ENCODE measurements around the gene DUOX2.
"Not testable (repeated sequence)": the region's sequence is repeated elsewhere in the genome, so short reads cannot be mapped to it uniquely, and the experiment has no call there.

DUOX2 gene

DNA sequence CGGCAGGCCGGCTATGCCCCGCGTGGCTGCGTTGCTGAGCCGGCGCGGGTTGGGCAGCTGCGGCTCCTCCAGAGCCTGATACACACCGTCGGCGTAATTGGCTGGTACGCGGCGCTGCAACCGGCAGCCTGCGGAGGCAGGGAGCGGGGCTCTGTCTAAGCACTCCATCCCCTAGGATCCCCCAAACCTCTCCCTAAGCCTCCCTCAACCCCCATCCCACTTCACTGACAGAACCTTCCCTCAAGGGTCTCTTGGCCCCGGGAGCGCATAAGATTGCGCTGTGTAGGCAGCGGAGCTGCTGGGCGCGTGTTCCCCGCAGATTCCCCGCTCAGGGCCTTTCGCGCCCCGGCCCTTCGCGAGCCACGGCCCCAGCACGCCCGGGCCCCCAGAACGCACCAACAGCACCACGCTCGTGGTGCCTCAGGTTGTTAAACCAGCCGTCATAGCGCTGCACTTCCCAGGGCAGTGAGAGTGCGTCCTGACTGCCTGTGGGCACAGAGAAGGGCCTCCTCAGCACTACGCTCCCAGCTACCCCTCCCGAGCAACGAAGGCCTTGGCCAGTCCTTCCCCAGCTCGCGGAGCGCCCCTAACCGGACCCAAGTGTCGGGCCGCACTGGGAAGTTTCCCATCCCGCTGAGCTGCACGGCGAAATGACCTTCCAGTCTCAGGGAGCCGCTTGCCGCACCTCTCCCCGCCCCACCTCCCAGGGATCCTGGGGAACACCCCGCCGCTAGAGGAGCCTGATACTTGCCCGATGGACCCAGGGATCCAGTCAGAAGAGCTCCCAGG lies 1.2 kb downstream of the DUOX2 start:
- WGBS, 2 experiments = 2% methylated on average over 57 to 58 of the region's 58 CpGs
- no peak overlapping the region for H3K27ac ChIP-seq (ENCODE audit: insufficient read depth, low read depth, low read length, poor library complexity, severe bottlenecking)
- peak overlapping the region; percentile 27 for H3K4me3 ChIP-seq (ENCODE audit: insufficient read depth, low read depth, low read length)
- H3K4me1 ChIP-seq (ENCODE audit: control insufficient read depth, insufficient read depth, low read length) = peaks cover 12% of the 10 kb centered on the region
- peaks cover 87% of the 10 kb centered on the region for H3K27me3 ChIP-seq (ENCODE audit: control insufficient read depth, insufficient read depth, low read length, poor library complexity, severe bottlenecking)
- no peaks in the 10 kb centered on the region for H3K36me3 ChIP-seq (ENCODE audit: control insufficient read depth, insufficient read depth, low read length)
- no peaks in the 10 kb centered on the region for H3K9me3 ChIP-seq (ENCODE audit: control insufficient read depth, low read length)

DNA sequence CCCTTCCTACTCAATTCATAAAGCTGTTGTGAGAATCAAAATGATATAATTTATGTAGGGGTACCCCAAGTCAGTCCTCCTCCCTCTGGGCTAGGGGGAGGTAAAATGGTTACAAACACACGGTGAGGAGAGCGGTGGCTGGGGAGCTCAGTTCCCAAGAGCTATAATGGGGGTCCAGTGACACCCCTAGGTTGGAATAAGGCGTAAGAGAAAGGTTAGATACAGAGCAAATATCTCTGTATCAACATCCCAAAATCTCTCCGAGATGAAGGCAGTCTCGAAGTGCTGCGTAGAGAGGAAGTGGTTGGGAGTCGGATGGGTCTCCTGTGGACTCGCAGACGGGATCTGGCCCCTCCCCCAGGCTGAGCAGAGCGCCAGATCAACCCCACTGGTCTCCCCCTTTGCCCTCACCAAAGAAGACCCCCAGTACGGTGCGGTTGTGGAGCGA lies 1.8 kb downstream of the DUOX2 start:
- Histone ChIP-seq H3K27ac (ENCODE audit: insufficient read depth, low read depth, low read length, poor library complexity, severe bottlenecking) (no peak overlapping the region), H3K27me3 (ENCODE audit: control insufficient read depth, insufficient read depth, low read length, poor library complexity, severe bottlenecking) (peaks cover 81% of the 10 kb centered on the region), H3K9me3 (ENCODE audit: control insufficient read depth, low read length) (no peaks in the 10 kb centered on the region), H3K4me3 (ENCODE audit: insufficient read depth, low read depth, low read length) (peak overlapping the region; percentile 27), H3K4me1 (ENCODE audit: control insufficient read depth, insufficient read depth, low read length) (peaks cover 12% of the 10 kb centered on the region), H3K36me3 (ENCODE audit: control insufficient read depth, insufficient read depth, low read length) (no peaks in the 10 kb centered on the region)
- 9 to 15% methylated on average over 11 to 13 of the region's 13 CpGs for WGBS, 2 experiments

DNA sequence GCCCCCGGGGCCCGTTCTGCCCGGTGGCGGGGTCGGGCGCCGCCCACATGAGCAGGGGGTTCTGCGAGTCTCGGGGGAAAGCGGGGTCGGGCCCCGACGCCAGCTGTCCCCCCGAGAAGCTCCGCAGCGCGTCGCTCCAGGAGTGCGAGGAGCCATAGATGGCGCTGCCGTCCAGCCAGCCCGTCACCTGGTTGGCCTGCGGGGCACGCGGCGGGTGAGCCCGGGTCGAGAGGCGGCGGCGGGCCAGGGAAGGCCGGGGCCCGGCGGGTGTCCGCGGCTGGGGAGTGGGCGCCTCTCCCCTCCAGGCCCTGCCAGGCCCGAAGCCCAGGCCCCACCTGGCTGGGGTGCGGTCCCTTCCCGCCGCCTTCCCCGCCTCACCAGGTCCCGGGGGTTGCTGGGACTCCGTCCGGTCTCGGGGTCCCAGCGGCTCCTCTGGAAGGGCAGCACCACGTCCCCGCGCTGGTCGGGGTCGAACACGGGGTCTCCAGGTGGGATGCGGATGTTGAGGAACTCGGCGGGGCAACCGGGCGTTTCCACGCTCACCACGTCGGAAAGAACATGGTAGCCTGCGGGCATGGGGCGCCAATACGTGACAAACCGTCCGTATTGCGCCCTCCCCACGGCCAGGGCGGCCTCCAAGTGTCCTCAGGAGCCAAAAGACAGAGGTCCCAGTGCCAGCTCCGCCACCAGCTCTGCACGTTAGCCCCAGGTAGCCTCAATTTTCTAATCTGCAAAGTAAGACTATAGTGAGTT lies 2.4 kb downstream of the DUOX2 start:
- Histone ChIP-seq H3K4me3 (ENCODE audit: insufficient read depth, low read depth, low read length) (no peak overlapping the region), H3K27me3 (ENCODE audit: control insufficient read depth, insufficient read depth, low read length, poor library complexity, severe bottlenecking) (peaks cover 75% of the 10 kb centered on the region), H3K4me1 (ENCODE audit: control insufficient read depth, insufficient read depth, low read length) (peaks cover 12% of the 10 kb centered on the region), H3K27ac (ENCODE audit: insufficient read depth, low read depth, low read length, poor library complexity, severe bottlenecking) (no peak overlapping the region), H3K9me3 (ENCODE audit: control insufficient read depth, low read length) (no peaks in the 10 kb centered on the region), H3K36me3 (ENCODE audit: control insufficient read depth, insufficient read depth, low read length) (no peaks in the 10 kb centered on the region)
- WGBS, 2 experiments = 40 to 41% methylated on average over 71 of the region's 71 CpGs

DNA sequence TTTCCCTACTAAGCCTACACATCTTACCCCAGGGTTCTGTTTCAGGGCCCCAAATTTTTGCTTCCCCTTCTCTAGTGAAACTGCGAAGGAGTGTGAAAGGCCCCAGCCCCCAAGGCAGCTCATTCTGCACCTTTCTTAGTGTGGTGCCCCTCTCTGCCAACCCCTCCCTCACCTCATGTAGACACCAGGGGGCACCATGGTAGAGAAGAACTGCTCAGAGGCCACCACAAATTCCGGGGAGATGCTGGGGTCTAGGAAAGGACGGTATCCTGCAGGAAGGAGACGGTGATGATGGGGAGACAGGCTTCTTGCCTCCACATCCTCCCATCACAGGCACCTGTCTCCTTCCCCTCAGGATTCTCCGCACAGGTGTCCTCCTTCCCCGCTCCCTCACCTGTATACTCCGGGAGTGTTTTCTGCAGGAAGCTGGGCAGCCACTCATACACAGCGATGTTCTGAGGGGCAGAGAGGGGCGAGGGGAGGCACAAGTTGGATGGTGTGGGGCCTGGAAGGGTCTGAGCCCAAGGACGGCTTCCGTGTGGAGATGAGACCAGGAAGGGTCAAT lies 3.6 kb downstream of the DUOX2 start:
- H3K36me3 ChIP-seq (ENCODE audit: control insufficient read depth, insufficient read depth, low read length) = no peaks in the 10 kb centered on the region

DNA sequence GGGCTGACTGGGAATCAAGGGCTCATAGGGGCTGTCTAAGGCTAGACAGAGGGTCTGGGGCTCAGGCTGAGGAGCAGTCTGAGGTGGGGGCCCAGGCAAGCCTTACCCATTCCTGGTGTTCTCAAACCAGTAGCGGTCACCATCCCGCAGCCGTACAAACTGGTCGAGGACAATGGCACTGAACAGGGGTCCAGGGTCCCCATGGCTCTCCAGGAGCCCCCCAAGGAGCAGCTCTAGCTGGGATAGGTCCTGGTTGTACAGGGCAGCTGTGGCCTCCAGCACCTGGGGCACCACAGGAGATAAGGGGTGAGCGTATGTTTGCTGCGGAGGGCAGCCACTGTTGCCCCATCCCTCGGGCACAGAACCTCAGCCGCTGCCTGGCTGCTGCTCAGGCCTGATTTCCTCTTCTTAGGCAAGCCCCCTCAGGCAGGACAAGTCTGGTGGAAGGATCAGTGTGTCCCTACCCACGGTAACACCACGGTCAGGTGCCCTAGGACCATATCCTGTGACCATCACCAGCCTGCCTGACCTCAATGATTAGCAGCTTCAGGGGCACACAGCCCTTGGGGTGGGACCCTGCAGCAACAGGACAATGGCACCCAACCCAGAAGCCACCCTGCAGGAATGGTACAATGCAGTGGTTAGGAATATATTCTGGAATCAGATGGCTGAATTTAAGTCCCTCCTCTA lies 5.9 kb downstream of the DUOX2 start:
- WGBS, 2 experiments = 92 to 94% methylated on average over 10 of the region's 10 CpGs
- Histone ChIP-seq H3K4me1 (ENCODE audit: control insufficient read depth, insufficient read depth, low read length) (peaks cover 8% of the 10 kb centered on the region), H3K36me3 (ENCODE audit: control insufficient read depth, insufficient read depth, low read length) (no peaks in the 10 kb centered on the region), H3K27ac (ENCODE audit: insufficient read depth, low read depth, low read length, poor library complexity, severe bottlenecking) (no peak overlapping the region), H3K4me3 (ENCODE audit: insufficient read depth, low read depth, low read length) (no peak overlapping the region), H3K9me3 (ENCODE audit: control insufficient read depth, low read length) (no peaks in the 10 kb centered on the region), H3K27me3 (ENCODE audit: control insufficient read depth, insufficient read depth, low read length, poor library complexity, severe bottlenecking) (peaks cover 40% of the 10 kb centered on the region)

More for the DNA sequence above, 3.6 kb downstream of the DUOX2 start:
- 85 to 90% methylated on average over 11 of the region's 11 CpGs for WGBS, 2 experiments
- H3K27ac ChIP-seq (ENCODE audit: insufficient read depth, low read depth, low read length, poor library complexity, severe bottlenecking) = no peak overlapping the region
- H3K4me1 ChIP-seq (ENCODE audit: control insufficient read depth, insufficient read depth, low read length) = peaks cover 12% of the 10 kb centered on the region
- peaks cover 63% of the 10 kb centered on the region for H3K27me3 ChIP-seq (ENCODE audit: control insufficient read depth, insufficient read depth, low read length, poor library complexity, severe bottlenecking)
- no peak overlapping the region for H3K4me3 ChIP-seq (ENCODE audit: insufficient read depth, low read depth, low read length)
- no peaks in the 10 kb centered on the region for H3K9me3 ChIP-seq (ENCODE audit: control insufficient read depth, low read length)

DNA sequence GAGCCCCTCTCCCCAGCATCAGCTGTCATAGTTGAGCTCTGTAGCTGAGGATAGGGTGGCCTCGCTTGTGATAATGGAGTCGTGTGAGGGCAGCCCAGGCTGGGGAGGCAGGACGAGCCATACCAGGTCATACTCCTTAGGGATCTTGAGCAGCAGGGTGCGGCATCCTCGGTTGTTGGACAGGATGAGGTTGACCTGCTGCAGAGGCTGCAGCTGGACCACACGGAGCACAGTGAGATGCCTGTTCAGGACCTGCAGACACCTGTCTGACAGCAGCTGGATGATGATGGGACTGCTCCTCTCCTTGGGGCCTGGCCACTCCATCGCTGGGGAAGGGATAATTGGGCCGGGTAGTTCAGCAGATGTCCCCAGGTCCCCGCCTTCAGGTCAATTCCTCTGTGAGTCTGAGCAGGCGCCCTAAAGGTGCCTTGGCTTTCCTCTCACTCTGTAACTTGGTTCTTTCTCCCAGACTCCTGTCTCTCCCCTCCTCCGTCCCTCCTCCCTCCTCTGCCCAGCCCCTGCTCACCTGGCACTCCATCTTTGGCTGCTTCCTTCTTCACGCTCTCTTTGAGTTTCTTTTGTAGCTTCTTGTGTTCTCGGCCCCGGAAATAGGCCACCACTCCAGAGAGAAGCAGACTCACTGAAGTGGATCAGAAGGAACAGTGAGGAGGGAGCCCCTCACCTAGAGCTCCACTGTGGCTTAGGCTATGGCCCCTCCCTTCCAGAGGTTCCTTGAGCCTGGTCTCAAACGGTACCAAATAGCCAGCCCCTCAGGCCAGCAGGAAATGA lies 7.8 kb downstream of the DUOX2 start:
- 87 to 89% methylated on average over 15 of the region's 15 CpGs for WGBS, 2 experiments
- H3K27me3 ChIP-seq (ENCODE audit: control insufficient read depth, insufficient read depth, low read length, poor library complexity, severe bottlenecking) = peaks cover 21% of the 10 kb centered on the region

DNA sequence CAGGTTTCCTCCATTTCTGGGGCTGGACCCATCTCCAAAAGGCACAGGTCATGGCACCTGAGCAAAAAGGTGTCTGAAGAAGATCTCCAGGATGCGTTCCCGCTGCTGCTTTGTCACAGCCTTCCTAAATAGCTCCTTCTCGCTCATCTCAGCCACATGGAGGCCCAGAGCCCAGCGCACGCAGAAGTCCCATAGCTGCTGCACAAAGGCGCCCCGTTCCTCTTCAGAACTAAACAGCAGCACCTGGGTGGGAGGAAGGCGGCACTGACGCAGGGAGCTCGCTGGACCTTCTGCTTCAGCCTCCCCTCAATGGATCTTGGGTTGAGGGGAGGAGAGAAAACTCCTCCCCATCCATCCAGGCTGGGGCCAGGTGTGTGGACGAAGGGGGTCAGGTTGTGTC lies 8.4 kb downstream of the DUOX2 start:
- WGBS, 2 experiments = 91 to 96% methylated on average over 9 to 11 of the region's 11 CpGs
- Histone ChIP-seq H3K4me3 (ENCODE audit: insufficient read depth, low read depth, low read length) (no peak overlapping the region), H3K27ac (ENCODE audit: insufficient read depth, low read depth, low read length, poor library complexity, severe bottlenecking) (no peak overlapping the region), H3K4me1 (ENCODE audit: control insufficient read depth, insufficient read depth, low read length) (peaks cover 8% of the 10 kb centered on the region), H3K36me3 (ENCODE audit: control insufficient read depth, insufficient read depth, low read length) (no peaks in the 10 kb centered on the region), H3K9me3 (ENCODE audit: control insufficient read depth, low read length) (no peaks in the 10 kb centered on the region), H3K27me3 (ENCODE audit: control insufficient read depth, insufficient read depth, low read length, poor library complexity, severe bottlenecking) (peaks cover 17% of the 10 kb centered on the region)

More for the DNA sequence above, 7.8 kb downstream of the DUOX2 start:
- no peak overlapping the region for H3K4me3 ChIP-seq (ENCODE audit: insufficient read depth, low read depth, low read length)
- no peaks in the 10 kb centered on the region for H3K9me3 ChIP-seq (ENCODE audit: control insufficient read depth, low read length)
- no peak overlapping the region for H3K27ac ChIP-seq (ENCODE audit: insufficient read depth, low read depth, low read length, poor library complexity, severe bottlenecking)
- no peaks in the 10 kb centered on the region for H3K36me3 ChIP-seq (ENCODE audit: control insufficient read depth, insufficient read depth, low read length)
- H3K4me1 ChIP-seq (ENCODE audit: control insufficient read depth, insufficient read depth, low read length) = peaks cover 2% of the 10 kb centered on the region

DNA sequence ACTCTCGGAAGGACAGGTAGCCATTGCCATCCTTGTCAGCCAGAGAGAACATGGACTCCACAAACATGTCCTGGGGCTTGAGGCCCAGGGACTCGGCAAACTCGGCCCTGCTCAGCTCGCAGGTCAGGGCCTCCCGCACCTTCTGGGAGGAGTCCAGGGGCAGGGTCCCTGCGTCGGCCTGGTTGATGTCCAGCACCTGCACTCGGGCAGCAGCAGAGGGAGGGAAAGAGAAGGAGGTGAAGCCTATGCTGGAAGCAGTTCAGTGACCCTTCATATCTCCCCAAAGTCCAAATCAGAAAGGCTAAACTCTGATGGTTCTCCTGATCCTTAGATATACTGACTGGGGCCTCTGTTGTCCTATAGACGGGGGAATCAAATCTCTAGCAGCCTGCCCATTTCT lies 9.8 kb downstream of the DUOX2 start:
- H3K27me3 ChIP-seq (ENCODE audit: control insufficient read depth, insufficient read depth, low read length, poor library complexity, severe bottlenecking); H3K36me3 ChIP-seq (ENCODE audit: control insufficient read depth, insufficient read depth, low read length); H3K4me3 ChIP-seq (ENCODE audit: insufficient read depth, low read depth, low read length); H3K27ac ChIP-seq (ENCODE audit: insufficient read depth, low read depth, low read length, poor library complexity, severe bottlenecking); H3K9me3 ChIP-seq (ENCODE audit: control insufficient read depth, low read length): not testable (repeated sequence)
- 91 to 95% methylated on average over 8 to 9 of the region's 9 CpGs for WGBS, 2 experiments
- peaks cover 11% of the 10 kb centered on the region for H3K4me1 ChIP-seq (ENCODE audit: control insufficient read depth, insufficient read depth, low read length)

DNA sequence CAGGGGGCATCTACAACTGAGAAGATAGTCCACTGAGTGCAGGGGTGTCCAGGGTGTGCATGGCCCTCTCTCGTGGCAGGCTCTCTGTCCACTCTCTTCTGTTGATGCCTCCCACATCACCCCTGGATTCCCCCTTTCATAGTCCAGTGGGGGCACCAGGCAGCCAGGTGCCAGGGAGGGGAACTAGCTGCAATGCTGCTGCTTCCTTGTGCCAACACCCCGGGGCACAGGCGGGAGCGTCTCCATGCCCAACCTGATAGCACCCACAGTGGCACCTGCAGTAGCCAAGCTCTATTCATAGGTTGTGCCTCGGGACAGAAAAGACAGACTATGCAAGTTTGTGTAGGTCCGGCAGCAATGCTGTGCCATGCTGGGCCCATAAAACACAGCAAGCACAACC lies 11.7 kb downstream of the DUOX2 start:
- Histone ChIP-seq H3K4me1 (ENCODE audit: control insufficient read depth, insufficient read depth, low read length) (peaks cover 11% of the 10 kb centered on the region), H3K4me3 (ENCODE audit: insufficient read depth, low read depth, low read length) (no peak overlapping the region), H3K27ac (ENCODE audit: insufficient read depth, low read depth, low read length, poor library complexity, severe bottlenecking) (no peak overlapping the region), H3K9me3 (ENCODE audit: control insufficient read depth, low read length) (no peaks in the 10 kb centered on the region), H3K36me3 (ENCODE audit: control insufficient read depth, insufficient read depth, low read length) (no peaks in the 10 kb centered on the region), H3K27me3 (ENCODE audit: control insufficient read depth, insufficient read depth, low read length, poor library complexity, severe bottlenecking) (no peaks in the 10 kb centered on the region)
- WGBS, 2 experiments = 91 to 94% methylated on average over 6 of the region's 6 CpGs

Data from ectodermal cell (in vitro differentiated cells).